ENCODE results near the gene RSKR. TPM values are rescaled to one million over a fixed set of nuclear protein-coding genes. Genes with fewer than 3 reads are reported as not detected.
"Not testable (repeated sequence)": the region's sequence is repeated elsewhere in the genome, so short reads cannot be mapped to it uniquely, and the experiment has no call there.

RSKR gene
- total RNA-seq, 1 experiment from 2014 or later, result 18.9 TPM

DNA sequence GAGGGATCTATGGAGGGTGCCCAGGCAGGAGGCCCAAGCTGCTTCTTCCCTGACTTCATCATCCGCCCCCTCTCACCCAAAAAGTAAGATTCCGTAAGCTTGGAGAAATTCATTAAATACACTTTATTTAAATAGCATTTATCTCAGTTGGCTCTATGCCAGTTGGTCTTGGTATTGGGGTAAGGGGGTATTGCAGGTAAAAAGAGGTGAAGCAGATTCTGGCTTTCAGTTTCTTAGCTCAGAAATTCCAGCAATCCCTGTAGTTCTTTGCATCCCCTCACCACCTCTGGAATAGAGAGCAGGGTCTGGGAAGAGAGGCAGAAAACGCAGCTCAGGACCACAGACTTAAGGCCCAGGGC is 36.5 kb downstream of the RSKR start:
- Histone ChIP-seq H2AFZ (ENCODE audit: low read depth, low read length, poor library complexity, severe bottlenecking) (no peak overlapping the region), H3K9ac (ENCODE audit: low read length) (no peak overlapping the region), H3K36me3 (ENCODE audit: control insufficient read depth in 1 of 2, insufficient read depth in 2 of 2, low read length in 2 of 2) (peaks cover 21 to 31% of the 10 kb centered on the region in 2 experiments), H3K27ac (ENCODE audit: low read depth, low read length) (peak overlapping the region; percentile 60), H3K4me1 (ENCODE audit: control insufficient read depth in 1 of 2, insufficient read depth in 2 of 2, low read length in 2 of 2) (peaks cover 6 to 10% of the 10 kb centered on the region in 2 experiments; a peak in 3 of 4 replicates), H3K79me2 (ENCODE audit: insufficient read depth, low read length) (no peaks in the 10 kb centered on the region), H4K20me1 (ENCODE audit: insufficient read depth) (no peaks in the 10 kb centered on the region), H3K9me3 (ENCODE audit: control insufficient read depth in 1 of 2, insufficient read depth in 1 of 2, low read depth in 1 of 2, low read length in 2 of 2) (no peaks in the 10 kb centered on the region), H3K4me2 (ENCODE audit: low read length) (peak overlapping the region; percentile 48; the same call in 1 of the 2 replicates), H3K9me2 (ENCODE audit: insufficient read depth) (no peaks in the 10 kb centered on the region), H3K4me3 (replicated peaks in 1 of 2; ENCODE audit: low read depth in 1 of 2, low read length in 2 of 2) (no peak overlapping the region), H3K27me3 (ENCODE audit: insufficient read depth, low read length) (no peaks in the 10 kb centered on the region)
- ChIA-PET CTCF (interaction anchor here (1.3 kb wide), 1 partner anchor 70 kb away, joined by 4 read pairs; no protein-coding TSS in a partner anchor), POLR2A (no interaction called here), RAD21 (ENCODE audit: low non-redundant PET in 1 of 2, low total read pairs in 2 of 2, uncharacterized antibody in 2 of 2, unreplicated experiment in 2 of 2) (no interaction called here)
- DNase-seq (ENCODE audit: low read depth, low spot score), result no peak
- BruUV-seq (replicated peaks), result no TSS peak
- intact Hi-C loops (cut with micrococcal nuclease), result no loop called here
- ATAC-seq, result no peak
- no peak for TF ChIP-seq POLR2AphosphoS5 (IDR thresholded peaks at IDR 0.05; ENCODE audit: low read depth, low read length)
- TF ChIP-seq, protein P1, sequence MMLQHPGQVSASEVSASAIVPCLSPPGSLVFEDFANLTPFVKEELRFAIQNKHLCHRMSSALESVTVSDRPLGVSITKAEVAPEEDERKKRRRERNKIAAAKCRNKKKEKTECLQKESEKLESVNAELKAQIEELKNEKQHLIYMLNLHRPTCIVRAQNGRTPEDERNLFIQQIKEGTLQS (IDR thresholded peaks at IDR 0.05), result no peak
- no peak for TF ChIP-seq POLR2A (IDR thresholded peaks at IDR 0.05; ENCODE audit: borderline replicate concordance, extremely low read depth, insufficient read depth, insufficient read length)
- no peak for TF ChIP-seq EZH2 (IDR thresholded peaks at IDR 0.05)
- TF ChIP-seq SIN3A (IDR thresholded peaks at IDR 0.05; ENCODE audit: low read depth), result no peak

DNA sequence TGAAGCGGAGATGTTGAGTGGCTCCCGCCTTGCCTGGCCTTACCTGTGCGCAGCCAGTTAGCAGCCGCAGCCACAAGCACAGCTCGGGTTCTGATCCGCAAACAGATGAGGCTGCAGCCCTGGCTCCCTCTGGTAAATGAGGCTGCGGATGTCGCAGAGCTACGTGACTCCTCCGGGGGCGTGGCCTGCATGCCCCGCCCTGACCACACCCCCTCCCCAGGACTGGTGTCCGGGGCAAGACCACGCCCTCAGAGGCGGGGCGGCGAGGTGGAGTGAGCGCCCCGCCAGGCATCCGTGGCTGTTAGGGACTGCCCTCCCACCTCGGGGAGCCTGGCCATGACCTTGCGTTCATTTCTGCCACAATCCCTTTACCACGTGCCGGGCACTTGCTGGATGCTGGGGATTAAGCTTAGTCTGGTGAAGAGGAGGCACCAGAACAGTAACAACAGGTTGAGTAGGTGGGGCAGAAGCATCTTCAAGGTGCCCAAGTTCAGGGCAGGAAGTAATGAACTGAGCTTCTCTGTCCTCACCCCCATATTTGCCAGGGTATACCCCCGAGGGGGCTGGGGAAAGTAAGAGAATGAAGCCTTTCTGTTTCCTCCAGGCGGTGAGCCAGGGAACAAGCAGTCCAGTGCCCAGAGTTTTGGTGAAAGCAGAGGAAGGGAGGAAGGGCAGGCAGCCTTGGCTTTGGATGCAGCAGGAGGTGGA is 37.1 kb downstream of the RSKR start, which contains the start of gene ALDOC:
ALDOC (minus strand) TSS at position 138 of the 708 bp plus-strand sequence. CDS start 1,363 bp downstream, outside the sequence.
- Histone ChIP-seq H3K27me3 (ENCODE audit: insufficient read depth, low read length) (no peaks in the 10 kb centered on the region), H3K9me2 (ENCODE audit: insufficient read depth) (no peaks in the 10 kb centered on the region), H3K4me2 (ENCODE audit: low read length) (peak within 1 kb of the TSS; percentile 50), H3K27ac (ENCODE audit: low read depth, low read length) (peak within 1 kb of the TSS; percentile 60), H3K79me2 (ENCODE audit: insufficient read depth, low read length) (no peaks in the 10 kb centered on the region), H4K20me1 (ENCODE audit: insufficient read depth) (no peaks in the 10 kb centered on the region), H3K4me3 (replicated peaks in 1 of 2; ENCODE audit: low read depth in 1 of 2, low read length in 2 of 2) (peak within 1 kb of the TSS; percentile 44 to 45), H3K36me3 (ENCODE audit: control insufficient read depth in 1 of 2, insufficient read depth in 2 of 2, low read length in 2 of 2) (peaks cover 16 to 26% of the 10 kb centered on the region in 2 experiments; a peak in 3 of 4 replicates), H2AFZ (ENCODE audit: low read depth, low read length, poor library complexity, severe bottlenecking) (no peak within 1 kb of the TSS), H3K9ac (ENCODE audit: low read length) (peak within 1 kb of the TSS; percentile 4; the same call in 1 of the 2 replicates), H3K4me1 (ENCODE audit: control insufficient read depth in 1 of 2, insufficient read depth in 2 of 2, low read length in 2 of 2) (peaks cover 6 to 16% of the 10 kb centered on the region in 2 experiments; a peak in 3 of 4 replicates), H3K9me3 (ENCODE audit: control insufficient read depth in 1 of 2, insufficient read depth in 1 of 2, low read depth in 1 of 2, low read length in 2 of 2) (no peaks in the 10 kb centered on the region)
- ATAC-seq (peak; percentile 97), DNase-seq (ENCODE audit: low read depth, low spot score) (peak; percentile 81)
- no TSS peak for BruUV-seq (replicated peaks)
- POLR2A ChIA-PET, result no interaction called here
- CTCF ChIA-PET, result interaction anchor here (1.3 kb wide), 1 partner anchor 70 kb away, joined by 4 read pairs; no protein-coding TSS in a partner anchor
- RAD21 ChIA-PET (ENCODE audit: low non-redundant PET in 1 of 2, low total read pairs in 2 of 2, uncharacterized antibody in 2 of 2, unreplicated experiment in 2 of 2), result no interaction called here
- intact Hi-C loops (cut with micrococcal nuclease), result no loop called here
- TF ChIP-seq, protein P2, sequence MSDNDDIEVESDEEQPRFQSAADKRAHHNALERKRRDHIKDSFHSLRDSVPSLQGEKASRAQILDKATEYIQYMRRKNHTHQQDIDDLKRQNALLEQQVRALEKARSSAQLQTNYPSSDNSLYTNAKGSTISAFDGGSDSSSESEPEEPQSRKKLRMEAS (IDR thresholded peaks at IDR 0.05), result peak; percentile 40; the same call in 1 of the 2 replicates
- TF ChIP-seq EGR1 (IDR thresholded peaks at IDR 0.05; ENCODE audit: low read depth) (no peak), POLR2AphosphoS5 (IDR thresholded peaks at IDR 0.05; ENCODE audit: low read depth, low read length) (peak; percentile 80)

DNA sequence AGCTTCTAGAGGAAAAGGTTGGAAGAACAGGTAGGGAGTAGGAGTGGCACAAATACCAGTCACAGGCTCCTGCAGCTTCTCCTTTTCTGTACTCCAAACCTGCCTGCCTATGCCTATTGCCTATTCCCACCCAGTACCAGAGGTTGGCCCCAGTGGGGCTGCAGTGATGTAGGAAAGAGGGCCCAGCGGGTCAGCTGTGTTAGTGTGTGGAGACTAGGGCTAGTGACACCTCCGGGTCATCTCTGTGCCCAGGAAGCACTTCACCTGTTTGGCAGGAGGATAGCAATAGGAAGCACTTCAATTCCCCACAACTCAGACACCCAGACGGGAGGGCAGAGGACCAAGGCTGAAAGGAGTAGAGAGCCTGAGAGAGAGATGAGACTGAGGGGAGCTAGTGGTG is 38.0 kb downstream of the RSKR start:
- ATAC-seq; H2AFZ ChIP-seq (ENCODE audit: low read depth, low read length, poor library complexity, severe bottlenecking); H3K9me2 ChIP-seq (ENCODE audit: insufficient read depth); RAD21 ChIA-PET (ENCODE audit: low non-redundant PET in 1 of 2, low total read pairs in 2 of 2, uncharacterized antibody in 2 of 2, unreplicated experiment in 2 of 2); H4K20me1 ChIP-seq (ENCODE audit: insufficient read depth); H3K79me2 ChIP-seq (ENCODE audit: insufficient read depth, low read length); CTCF ChIA-PET; H3K27ac ChIP-seq (ENCODE audit: low read depth, low read length); POLR2A ChIA-PET; H3K9me3 ChIP-seq (ENCODE audit: control insufficient read depth in 1 of 2, insufficient read depth in 1 of 2, low read depth in 1 of 2, low read length in 2 of 2); intact Hi-C loops (cut with micrococcal nuclease); BruUV-seq (replicated peaks); H3K9ac ChIP-seq (ENCODE audit: low read length); DNase-seq (ENCODE audit: low read depth, low spot score); H3K27me3 ChIP-seq (ENCODE audit: insufficient read depth, low read length): not testable (repeated sequence)
- H3K4me3 ChIP-seq (replicated peaks in 1 of 2; ENCODE audit: low read depth in 1 of 2, low read length in 2 of 2), result peak overlapping the region; percentile 30 to 34; a peak in 3 of 4 replicates
- H3K4me1 ChIP-seq (ENCODE audit: control insufficient read depth in 1 of 2, insufficient read depth in 2 of 2, low read length in 2 of 2), result peaks cover 6 to 19% of the 10 kb centered on the region in 2 experiments; a peak in 3 of 4 replicates
- peaks cover 16 to 24% of the 10 kb centered on the region in 2 experiments; a peak in 3 of 4 replicates for H3K36me3 ChIP-seq (ENCODE audit: control insufficient read depth in 1 of 2, insufficient read depth in 2 of 2, low read length in 2 of 2)
- peak overlapping the region; percentile 50; the same call in 1 of the 2 replicates for H3K4me2 ChIP-seq (ENCODE audit: low read length)

All from HCT116 (cell line).